ENCODE data around the gene NPAS3. TPM values are rescaled to one million over a fixed set of nuclear protein-coding genes. Genes with fewer than 3 reads are reported as not detected.

NPAS3 gene
- total RNA-seq, 6 donors from 2014 or later: 0.30 to 0.77 (median 0.59) TPM; not detected in 2

- Histone ChIP-seq H3K4me3 (no peak overlapping the region), H3K36me3 (no peaks in the 10 kb centered on the region), H3K4me1 (no peaks in the 10 kb centered on the region), H3K27ac (no peak overlapping the region), H3K9me3 (peaks cover 0 to 5% (median 0%) of the 10 kb centered on the region in 4 donors), H3K27me3 (no peaks in the 10 kb centered on the region)
- no peak for DNase-seq
- WGBS, 2 donors: 68 to 80% methylated on average over 6 of the region's 6 CpGs
- no peak for ATAC-seq (ENCODE audit: low FRiP score in 2 of 2)
- TF ChIP-seq EP300 (IDR thresholded peaks at IDR 0.05) (no peak), POLR2AphosphoS5 (IDR thresholded peaks at IDR 0.05) (no peak), POLR2A (IDR thresholded peaks at IDR 0.05) (no peak)
- TF ChIP-seq, protein P1, sequence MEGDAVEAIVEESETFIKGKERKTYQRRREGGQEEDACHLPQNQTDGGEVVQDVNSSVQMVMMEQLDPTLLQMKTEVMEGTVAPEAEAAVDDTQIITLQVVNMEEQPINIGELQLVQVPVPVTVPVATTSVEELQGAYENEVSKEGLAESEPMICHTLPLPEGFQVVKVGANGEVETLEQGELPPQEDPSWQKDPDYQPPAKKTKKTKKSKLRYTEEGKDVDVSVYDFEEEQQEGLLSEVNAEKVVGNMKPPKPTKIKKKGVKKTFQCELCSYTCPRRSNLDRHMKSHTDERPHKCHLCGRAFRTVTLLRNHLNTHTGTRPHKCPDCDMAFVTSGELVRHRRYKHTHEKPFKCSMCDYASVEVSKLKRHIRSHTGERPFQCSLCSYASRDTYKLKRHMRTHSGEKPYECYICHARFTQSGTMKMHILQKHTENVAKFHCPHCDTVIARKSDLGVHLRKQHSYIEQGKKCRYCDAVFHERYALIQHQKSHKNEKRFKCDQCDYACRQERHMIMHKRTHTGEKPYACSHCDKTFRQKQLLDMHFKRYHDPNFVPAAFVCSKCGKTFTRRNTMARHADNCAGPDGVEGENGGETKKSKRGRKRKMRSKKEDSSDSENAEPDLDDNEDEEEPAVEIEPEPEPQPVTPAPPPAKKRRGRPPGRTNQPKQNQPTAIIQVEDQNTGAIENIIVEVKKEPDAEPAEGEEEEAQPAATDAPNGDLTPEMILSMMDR (IDR thresholded peaks at IDR 0.05): no peak
Observed at GRCh38 chr14:33745163-33745562, 806.5 kb downstream of the NPAS3 start.

DNA sequence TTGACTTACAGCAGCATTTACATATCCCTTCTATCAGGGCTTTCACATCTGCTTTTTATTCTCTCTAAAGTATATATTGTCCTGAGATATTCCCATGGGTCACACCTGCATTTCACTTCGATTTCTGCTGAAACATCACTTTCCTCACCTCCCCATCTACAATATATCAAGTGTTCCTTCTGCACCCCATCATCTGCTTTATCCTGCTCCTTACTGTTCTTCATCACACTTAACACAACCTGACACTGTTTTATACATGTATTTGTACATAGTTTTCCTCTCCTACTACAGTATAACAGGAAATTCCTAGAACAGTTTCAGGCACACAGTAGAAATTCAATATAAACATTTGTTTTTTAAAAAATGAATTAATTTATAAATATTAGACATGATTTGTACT, 809.1 kb downstream of the NPAS3 start:
- DNase-seq (no peak), ATAC-seq (ENCODE audit: low FRiP score in 2 of 2) (no peak)
- Histone ChIP-seq H3K27me3 (no peaks in the 10 kb centered on the region), H3K9me3 (peaks cover 0 to 5% (median 0%) of the 10 kb centered on the region in 4 donors), H3K4me1 (no peaks in the 10 kb centered on the region), H3K36me3 (no peaks in the 10 kb centered on the region), H3K27ac (no peak overlapping the region), H3K4me3 (no peak overlapping the region)
- TF ChIP-seq, protein P1 (IDR thresholded peaks at IDR 0.05): no peak
- no peak for TF ChIP-seq POLR2AphosphoS5 (IDR thresholded peaks at IDR 0.05)
- no peak for TF ChIP-seq EP300 (IDR thresholded peaks at IDR 0.05)
- 67 to 69% methylated on average over 1 of the region's 1 CpG for WGBS, 2 donors

GRCh38 chr14:33754261-33754660, 815.6 kb downstream of the NPAS3 start:
- 85 to 87% methylated on average over 4 of the region's 4 CpGs for WGBS, 2 donors
- DNase-seq (no peak), ATAC-seq (ENCODE audit: low FRiP score in 2 of 2) (peak in 1 of 2 donors; percentile 31)
- no peaks in the 10 kb centered on the region for H3K4me1 ChIP-seq
- no peaks in the 10 kb centered on the region for H3K36me3 ChIP-seq
- no peak overlapping the region for H3K27ac ChIP-seq
- no peaks in the 10 kb centered on the region for H3K9me3 ChIP-seq
- TF ChIP-seq POLR2AphosphoS5 (IDR thresholded peaks at IDR 0.05) (no peak), POLR2A (IDR thresholded peaks at IDR 0.05) (no peak), EP300 (IDR thresholded peaks at IDR 0.05) (no peak)
- TF ChIP-seq, protein P1 (IDR thresholded peaks at IDR 0.05): no peak
- H3K27me3 ChIP-seq: no peaks in the 10 kb centered on the region
- no peak overlapping the region for H3K4me3 ChIP-seq

DNA sequence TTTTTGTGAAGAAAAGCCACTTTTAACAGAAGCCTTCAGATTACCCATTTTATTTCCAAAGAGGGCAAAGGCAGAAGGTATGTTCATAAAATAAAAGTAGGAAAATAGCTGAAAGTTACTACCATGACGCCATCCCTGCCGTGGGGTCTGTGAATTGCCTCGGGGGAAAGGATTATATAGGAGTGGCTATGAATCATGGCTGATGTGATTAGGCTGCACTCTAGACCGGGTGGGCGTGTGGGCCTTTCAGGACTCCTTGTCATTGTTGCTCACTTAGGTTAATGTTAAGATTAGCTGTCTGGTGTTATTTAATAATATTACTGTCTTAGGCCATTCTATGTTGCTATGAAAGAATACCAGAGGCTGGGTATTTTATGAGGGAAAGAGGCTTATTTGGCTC, 816.7 kb downstream of the NPAS3 start:
- TF ChIP-seq EP300 (IDR thresholded peaks at IDR 0.05) (no peak), POLR2AphosphoS5 (IDR thresholded peaks at IDR 0.05) (no peak), POLR2A (IDR thresholded peaks at IDR 0.05) (no peak)
- TF ChIP-seq, protein P1 (IDR thresholded peaks at IDR 0.05): no peak
- Histone ChIP-seq H3K9me3 (no peaks in the 10 kb centered on the region), H3K4me3 (no peak overlapping the region), H3K4me1 (no peaks in the 10 kb centered on the region), H3K27me3 (no peaks in the 10 kb centered on the region), H3K27ac (no peak overlapping the region), H3K36me3 (no peaks in the 10 kb centered on the region)
- no peak for DNase-seq
- no peak for ATAC-seq (ENCODE audit: low FRiP score in 2 of 2)
- 91 to 97% methylated on average over 5 of the region's 5 CpGs for WGBS, 2 donors

DNA sequence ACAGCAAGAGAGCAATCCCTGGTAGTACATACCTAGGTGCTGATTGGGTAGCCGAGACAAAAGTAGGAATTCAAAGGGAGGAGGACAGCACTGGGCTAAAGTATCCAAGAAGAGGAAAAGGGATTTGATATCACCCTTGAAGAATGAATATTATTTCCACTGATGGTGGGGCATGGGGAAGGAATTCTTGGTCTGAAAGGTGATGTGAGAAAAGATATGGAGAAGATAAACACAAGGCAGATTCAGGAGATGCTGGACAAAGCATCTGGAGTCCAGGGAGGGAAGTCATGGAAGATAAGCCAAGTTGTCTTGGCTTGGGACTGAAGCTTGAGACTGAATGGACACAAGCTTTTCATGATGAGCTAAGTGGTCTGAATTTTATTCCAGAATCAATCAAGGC, 818.2 kb downstream of the NPAS3 start:
- no peak for ATAC-seq (ENCODE audit: low FRiP score in 2 of 2)
- Histone ChIP-seq H3K36me3 (no peaks in the 10 kb centered on the region), H3K9me3 (no peaks in the 10 kb centered on the region), H3K27me3 (no peaks in the 10 kb centered on the region), H3K27ac (no peak overlapping the region), H3K4me3 (no peak overlapping the region), H3K4me1 (no peaks in the 10 kb centered on the region)
- TF ChIP-seq POLR2A (IDR thresholded peaks at IDR 0.05): no peak
- TF ChIP-seq POLR2AphosphoS5 (IDR thresholded peaks at IDR 0.05): no peak
- TF ChIP-seq, protein P1 (IDR thresholded peaks at IDR 0.05): no peak
- TF ChIP-seq EP300 (IDR thresholded peaks at IDR 0.05): no peak
- 84 to 86% methylated on average over 1 of the region's 1 CpG for WGBS, 2 donors
- no peak for DNase-seq
